H1 (cell line): ENCODE measurements around the gene DHCR24. TPM values are rescaled to one million over a fixed set of nuclear protein-coding genes. Genes with fewer than 3 reads are reported as not detected.

Experiments
- CTCF ChIA-PET: fragments of 300-600 bp; sonication (Branson Sonifier 250); formaldehyde crosslinking; loops from one replicate; lab custom pipeline; 2021; ENCODE audit not compliant: partially characterized antibody; lab: Charles Lee
- POLR2A ChIA-PET: fragments of 300-600 bp; sonication (Branson Sonifier 250); formaldehyde crosslinking; loops from one replicate; lab custom pipeline; 2021; ENCODE audit warnings: inconsistent platforms; ENCODE audit not compliant: partially characterized antibody; lab: Charles Lee
- DNase-seq, 2 experiments: peaks; one replicate each; pipeline versions ENCODE4 v3.0.0 to v3.0.0-alpha.2; 2010 to 2022; ENCODE audit warnings: low spot score in 2 of 2, low read depth in 1 of 2, mixed read lengths in 1 of 2
- FAIRE-seq: peaks from 2 replicates; lab custom pipeline; 2011; peaks lifted over from hg19 to GRCh38; lab: Jason Lieb, UNC
- H2AFZ ChIP-seq: 2 replicates; pipeline ENCODE4 v1.8.1; 2012; ENCODE audit warnings: low read length, inconsistent platforms
- H2AK5ac ChIP-seq: 2 replicates; pipeline ENCODE4 v1.6.1; 2013; ENCODE audit warnings: low read depth, low read length
- H2BK120ac ChIP-seq: replicated peaks from 2 replicates; pipeline ENCODE3; 2013; ENCODE audit warnings: low read depth, low read length, inconsistent platforms
- H2BK12ac ChIP-seq: 2 replicates; pipeline ENCODE4 v1.6.1; 2013; ENCODE audit warnings: low read depth, low read length
- H2BK15ac ChIP-seq: 2 replicates; pipeline ENCODE4 v1.6.1; 2013; ENCODE audit warnings: low read length
- H2BK20ac ChIP-seq: 2 replicates; pipeline ENCODE4 v1.6.1; 2013; ENCODE audit warnings: low read length
- H2BK5ac ChIP-seq: 2 replicates; pipeline ENCODE4 v1.6.1; 2013; ENCODE audit warnings: low read depth, low read length
- H3K14ac ChIP-seq: 2 replicates; pipeline ENCODE4 v1.6.1; 2013; ENCODE audit warnings: inconsistent platforms; ENCODE audit not compliant: insufficient read length
- H3K18ac ChIP-seq: 2 replicates; pipeline ENCODE4 v1.6.1; 2013; ENCODE audit warnings: low read length; ENCODE audit errors: extremely low read depth
- H3K23ac ChIP-seq: 2 replicates; pipeline ENCODE4 v1.6.1; 2013; ENCODE audit warnings: inconsistent platforms; ENCODE audit not compliant: insufficient read length
- H3K23me2 ChIP-seq: 2 replicates; pipeline ENCODE4 v1.6.1; 2013; ENCODE audit warnings: low read depth, low read length
- H3K27ac ChIP-seq: 2 replicates; pipeline ENCODE4 v1.6.1; 2011; ENCODE audit warnings: low read depth, low read length, inconsistent platforms
- H3K27me3 ChIP-seq, 4 experiments: replicated peaks in 1 of 4; 1 replicate in 1 of 4; 2 replicates in 3 of 4; pipeline versions ENCODE4 v1.6.1 to v1.8.1; 2011 to 2013; ENCODE audit warnings: low read length in 3 of 4, mild to moderate bottlenecking in 3 of 4, inconsistent platforms in 2 of 4, mixed read lengths in 2 of 4, moderate library complexity in 1 of 4; ENCODE audit not compliant: control insufficient read depth in 3 of 4, insufficient read depth in 3 of 4; ENCODE audit errors: extremely low read depth in 1 of 4
- H3K36me3 ChIP-seq, 4 experiments: 2 replicates each; pipeline versions ENCODE4 v1.6.1 to v1.8.1; 2011 to 2013; ENCODE audit warnings: mild to moderate bottlenecking in 4 of 4, low read length in 3 of 4, moderate library complexity in 2 of 4, control low read depth in 1 of 4, inconsistent platforms in 1 of 4; ENCODE audit not compliant: insufficient read depth in 4 of 4, control insufficient read depth in 2 of 4
- H3K4ac ChIP-seq: replicated peaks from 2 replicates; pipeline ENCODE3; 2013; ENCODE audit warnings: low read length, low read depth, mixed read lengths, inconsistent platforms; ENCODE audit not compliant: insufficient read length
- H3K4me1 ChIP-seq, 4 experiments: replicated peaks in 1 of 4; 1 replicate in 1 of 4; 2 replicates in 3 of 4; pipeline versions ENCODE4 v1.6.1 to v1.8.1; 2011 to 2013; ENCODE audit warnings: low read length in 3 of 4, inconsistent platforms in 2 of 4, mixed read lengths in 1 of 4; ENCODE audit not compliant: insufficient read depth in 4 of 4, control insufficient read depth in 3 of 4
- H3K4me2 ChIP-seq, 2 experiments: 2 replicates each; pipeline versions ENCODE4 v1.6.1 to v1.8.1; 2011 to 2013; ENCODE audit warnings: low read depth in 2 of 2, low read length in 2 of 2, control low read depth in 1 of 2, inconsistent platforms in 1 of 2, mild to moderate bottlenecking in 1 of 2; ENCODE audit not compliant: insufficient read depth in 1 of 2
- H3K4me3 ChIP-seq, 4 experiments: fragments of 200-600, 300-600 bp in 1 of 4; sonication (generic), shearing (Covaris generic), sonication (Bioruptor Twin) in 1 of 4; 2 replicates each; pipeline versions ENCODE4 v1.5.1 to v1.8.1; 2011 to 2016; ENCODE audit warnings: low read length in 4 of 4, low read depth in 3 of 4, control low read depth in 2 of 4, inconsistent platforms in 2 of 4, mild to moderate bottlenecking in 2 of 4, mixed read lengths in 1 of 4, moderate library complexity in 1 of 4; ENCODE audit not compliant: insufficient read depth in 2 of 4; ENCODE audit errors: extremely low read depth in 1 of 4
- H3K56ac ChIP-seq: replicated peaks from 2 replicates; pipeline ENCODE3; 2013; ENCODE audit warnings: low read depth, mild to moderate bottlenecking, mixed read lengths, low read length, inconsistent platforms; ENCODE audit not compliant: insufficient read length
- H3K79me1 ChIP-seq: 2 replicates; pipeline ENCODE4 v1.6.1; 2013; ENCODE audit warnings: low read depth, low read length, control low read depth
- H3K79me2 ChIP-seq, 2 experiments: 2 replicates each; pipeline versions ENCODE4 v1.6.1 to v1.8.1; 2012 to 2013; ENCODE audit warnings: low read length in 2 of 2, mild to moderate bottlenecking in 2 of 2, inconsistent platforms in 1 of 2; ENCODE audit not compliant: insufficient read depth in 2 of 2, control insufficient read depth in 1 of 2
- H3K9ac ChIP-seq, 4 experiments: replicated peaks in 1 of 4; 1 replicate in 1 of 4; 2 replicates in 3 of 4; pipeline versions ENCODE4 v1.6.1 to v1.8.1; 2011 to 2013; ENCODE audit warnings: low read depth in 3 of 4, low read length in 3 of 4, control low read depth in 2 of 4, mild to moderate bottlenecking in 2 of 4, moderate library complexity in 2 of 4, inconsistent platforms in 1 of 4; ENCODE audit errors: extremely low read depth in 1 of 4
- H3K9me3 ChIP-seq, 2 experiments: 2 replicates each; pipeline versions ENCODE4 v1.6.1 to v1.8.1; 2012 to 2013; ENCODE audit warnings: mild to moderate bottlenecking in 2 of 2, moderate library complexity in 2 of 2, control low read depth in 1 of 2, inconsistent platforms in 1 of 2, low read depth in 1 of 2, low read length in 1 of 2, mixed read lengths in 1 of 2; ENCODE audit not compliant: insufficient read depth in 2 of 2
- H4K20me1 ChIP-seq, 2 experiments: replicated peaks in 1 of 2; 2 replicates each; pipeline versions ENCODE3 to v1.8.1; 2011 to 2013; ENCODE audit warnings: inconsistent platforms in 2 of 2, low read length in 2 of 2, mild to moderate bottlenecking in 1 of 2; ENCODE audit not compliant: insufficient read depth in 2 of 2, control insufficient read depth in 1 of 2
- H4K5ac ChIP-seq: 2 replicates; pipeline ENCODE4 v1.6.1; 2013; ENCODE audit warnings: low read length, low read depth, mixed read lengths, inconsistent platforms; ENCODE audit not compliant: insufficient read length
- H4K8ac ChIP-seq: 2 replicates; pipeline ENCODE4 v1.8.0; 2013; ENCODE audit warnings: mild to moderate bottlenecking, moderate library complexity, low read length, inconsistent platforms; ENCODE audit not compliant: insufficient read depth; ENCODE audit errors: extremely low read depth
- H4K91ac ChIP-seq: replicated peaks from 2 replicates; pipeline ENCODE3; 2013; ENCODE audit warnings: low read length, mixed read lengths, inconsistent platforms; ENCODE audit not compliant: insufficient read length
- CBX8 ChIP-seq: fragments of 300-800, 300-1000 bp; sonication (generic); IDR thresholded peaks from 2 replicates; pipeline ENCODE4 v1.7.1; 2016; ENCODE audit warnings: low read depth, low read length, borderline replicate concordance
- CEBPB ChIP-seq: IDR thresholded peaks from 2 replicates; pipeline ENCODE4 v1.6.1; 2012; ENCODE audit warnings: low read depth, low read length
- EP300 ChIP-seq, 2 experiments: IDR thresholded peaks; 1 replicate in 1 of 2; 2 replicates in 1 of 2; pipeline ENCODE4 v1.6.1; 2011 to 2012; ENCODE audit warnings: low read depth in 2 of 2, low read length in 2 of 2, mild to moderate bottlenecking in 2 of 2, borderline replicate concordance in 1 of 2, inconsistent platforms in 1 of 2, moderate library complexity in 1 of 2
- GABPA ChIP-seq: IDR thresholded peaks from 2 replicates; pipeline ENCODE4 v1.6.1; 2011; ENCODE audit warnings: mild to moderate bottlenecking, low read length, moderate library complexity, borderline replicate concordance; ENCODE audit not compliant: insufficient read depth
- NANOG ChIP-seq: IDR thresholded peaks from 2 replicates; pipeline ENCODE4 v1.6.1; 2011; ENCODE audit warnings: low read length, low read depth, mild to moderate bottlenecking, inconsistent platforms; ENCODE audit not compliant: insufficient read depth, poor library complexity, severe bottlenecking
- POLR2A ChIP-seq, 2 experiments: IDR thresholded peaks; 1 replicate in 1 of 2; 2 replicates in 1 of 2; pipeline ENCODE4 v1.6.1; 2011; ENCODE audit warnings: low read depth in 2 of 2, low read length in 2 of 2, mild to moderate bottlenecking in 2 of 2; ENCODE audit errors: control extremely low read depth in 1 of 2
- SAP30 ChIP-seq: fragments of 300-600 bp; sonication (generic); IDR thresholded peaks from 2 replicates; pipeline ENCODE4 v1.7.1; 2012; ENCODE audit warnings: low read length, moderate library complexity, mild to moderate bottlenecking, inconsistent platforms; ENCODE audit not compliant: insufficient read depth, insufficient replicate concordance
- SIRT6 ChIP-seq: IDR thresholded peaks from one replicate; pipeline ENCODE4 v1.7.1; 2012; ENCODE audit warnings: low read length, inconsistent platforms
- SP2 ChIP-seq: IDR thresholded peaks from 2 replicates; pipeline ENCODE4 v1.6.1; 2012; ENCODE audit warnings: mild to moderate bottlenecking, low read length, inconsistent platforms
- WGBS, 2 experiments: shearing (Covaris generic) in 1 of 2; methylation state at CpG; one replicate each; pipeline versions ENCODE4 v1.1.6 to v1.1.7; 2013 to 2015; ENCODE audit warnings: low lambda C conversion rate in 2 of 2, mixed read lengths in 2 of 2, inconsistent platforms in 1 of 2, low coverage in 1 of 2, missing lambda C conversion rate in 1 of 2; ENCODE audit not compliant: insufficient replicate concordance in 2 of 2, insufficient coverage in 1 of 2, insufficient read length in 1 of 2; ENCODE audit errors: extremely low coverage in 1 of 2, missing lambda C conversion rate in 1 of 2; 5-methylcytosine and 5-hydroxymethylcytosine counted together
- polyA plus RNA-seq, 7 experiments: library from polyadenylated mRNA; depleted of rRNA in 3 of 7; stranded (reverse) in 5 of 7; unstranded in 2 of 7; fragments of >200 nt in 5 of 7; fragments of 200-250 nt in 2 of 7; gene quantifications; 1 replicate in 5 of 7; 2 replicates in 1 of 7; 4 replicates in 1 of 7; pipeline versions ENCODE4 v1.2.1 to v1.2.3, GENCODE V29; 2011 to 2013; ENCODE audit warnings: missing spikeins in 2 of 7, mixed read lengths in 2 of 7
- total RNA-seq: library from RNA; stranded (reverse); fragmentation: NEBNext Ultra II Directional; extraction: Animal tissue kit (Norgen Biotek cat#: 25700); gene quantifications from 2 replicates; pipeline ENCODE4 v1.2.1, GENCODE V29; 2021
- TF ChIP-seq, protein P1 (sequence below): IDR thresholded peaks from 2 replicates; pipeline ENCODE4 v1.6.1; 2012; ENCODE audit warnings: inconsistent platforms

DHCR24 gene
- total and polyA plus RNA-seq, 2 of the 8 experiments (the other 6 are each of a cell fraction or from before 2014, with no cell fraction given): 370 to 419 TPM

DNA sequence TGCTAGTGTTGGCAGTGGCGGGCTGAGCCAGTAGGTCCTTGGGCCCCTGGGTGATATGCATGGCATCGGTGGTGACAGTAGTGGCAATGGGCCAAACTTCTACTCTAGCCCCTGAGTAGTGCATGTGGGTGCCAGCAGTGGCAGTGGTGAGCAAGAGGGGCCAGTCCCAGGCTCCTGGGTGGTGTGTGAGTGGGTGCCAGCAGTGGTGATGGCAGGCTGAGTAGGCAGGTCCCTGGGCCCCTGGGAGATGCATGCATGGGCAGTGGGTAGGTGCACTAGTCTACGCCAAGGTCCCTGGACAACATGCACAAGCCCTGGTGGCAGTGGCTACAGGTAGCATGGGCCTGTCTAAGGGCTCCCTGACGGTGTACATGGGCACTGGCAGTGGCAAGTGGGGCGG lies 61.3 kb downstream of the DHCR24 start:
- no peak for FAIRE-seq
- no peak for DNase-seq
- WGBS, 2 experiments: 89% methylated on average over 5 of the region's 5 CpGs; no CpG with 5 or more reads in 1 of the 2 experiments

More for the DNA sequence above, 61.3 kb downstream of the DHCR24 start:
- H2BK20ac ChIP-seq: no peak overlapping the region
- no peaks in the 10 kb centered on the region for H3K79me1 ChIP-seq
- no peaks in the 10 kb centered on the region for H3K23me2 ChIP-seq
- no peak overlapping the region for H3K4ac ChIP-seq
- ChIA-PET CTCF (interaction anchor here (0.8 kb wide), 1 partner anchor 12 kb away, joined by 3 read pairs; no protein-coding TSS in a partner anchor), POLR2A (no interaction called here)
- no peaks in the 10 kb centered on the region for H3K4me1 ChIP-seq
- H2BK120ac ChIP-seq: no peak overlapping the region
- H3K27me3 ChIP-seq: no peaks in the 10 kb centered on the region
- H3K4me2 ChIP-seq: no peak overlapping the region
- no peak overlapping the region for H3K23ac ChIP-seq
- H3K36me3 ChIP-seq: no peaks in the 10 kb centered on the region
- H2BK12ac ChIP-seq: no peak overlapping the region
- peak overlapping the region; percentile 14; the same call in 1 of the 2 replicates for H4K8ac ChIP-seq
- H3K4me3 ChIP-seq: no peak overlapping the region
- no peak for TF ChIP-seq GABPA
- TF ChIP-seq, protein P1, sequence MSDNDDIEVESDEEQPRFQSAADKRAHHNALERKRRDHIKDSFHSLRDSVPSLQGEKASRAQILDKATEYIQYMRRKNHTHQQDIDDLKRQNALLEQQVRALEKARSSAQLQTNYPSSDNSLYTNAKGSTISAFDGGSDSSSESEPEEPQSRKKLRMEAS: no peak
- no peak for TF ChIP-seq POLR2A (IDR thresholded peaks at IDR 0.05; ENCODE audit: control extremely low read depth in 1 of 2, low read depth in 2 of 2, low read length in 2 of 2)
- no peak for TF ChIP-seq NANOG
- no peak for TF ChIP-seq SIRT6
- TF ChIP-seq SP2: no peak
- no peak for TF ChIP-seq CEBPB
- TF ChIP-seq SAP30: no peak
- no peak for TF ChIP-seq EP300 (IDR thresholded peaks at IDR 0.05; ENCODE audit: borderline replicate concordance in 1 of 2, low read depth in 2 of 2, low read length in 2 of 2)
- TF ChIP-seq CBX8: no peak
- peaks cover 3% of the 10 kb centered on the region in 2 experiments; a peak in 1 of 4 replicates for H3K9me3 ChIP-seq
- H2AFZ ChIP-seq: no peak overlapping the region
- no peak overlapping the region for H3K27ac ChIP-seq
- no peak overlapping the region for H2BK5ac ChIP-seq
- H4K20me1 ChIP-seq: no peaks in the 10 kb centered on the region
- H3K79me2 ChIP-seq: no peaks in the 10 kb centered on the region
- H2BK15ac ChIP-seq: no peak overlapping the region
- no peak overlapping the region for H3K18ac ChIP-seq
- no peak overlapping the region for H2AK5ac ChIP-seq
- no peak overlapping the region for H3K9ac ChIP-seq
- no peak overlapping the region for H4K5ac ChIP-seq
- H3K56ac ChIP-seq: no peak overlapping the region
- no peak overlapping the region for H3K14ac ChIP-seq
- no peak overlapping the region for H4K91ac ChIP-seq
